CD4-positive, alpha-beta T cell treated with Interleukin-15 for 1 hour (primary cell): ENCODE data around the gene DDX39B.

Experiments
- DNase-seq: peaks from one replicate; pipeline ENCODE4 v3.0.0-alpha.2; 2020

DDX39B gene

GRCh38 chr6:31546958-31547726 lies 5.3 kb upstream of the DDX39B start, which contains the start of gene NFKBIL1:
Gene NFKBIL1 (plus strand): TSS chr6:31547608. CDS start chr6:31547695, 87 bp downstream.
- peak; percentile 96 for DNase-seq

- DNase-seq: peak; percentile 86
Measured at GRCh38 chr6:31546339-31546957, 4.6 kb upstream of the DDX39B start, which contains the start of gene ATP6V1G2. Gene ATP6V1G2 (minus strand): TSS chr6:31546608. CDS start chr6:31546559, 49 bp downstream.

GRCh38 chr6:31545291-31545690 lies 3.5 kb upstream of the DDX39B start:
- DNase-seq: no peak

GRCh38 chr6:31544676-31545075 lies 2.9 kb upstream of the DDX39B start:
- DNase-seq: no peak

- no peak for DNase-seq
Measured at GRCh38 chr6:31543639-31544038, 1.8 kb upstream of the DDX39B start.

- peak; percentile 78 for DNase-seq
Measured at GRCh38 chr6:31541059-31541657, 645 bp downstream of the DDX39B start.

- DNase-seq: no peak
Measured at GRCh38 chr6:31540640-31541039, 1.2 kb downstream of the DDX39B start.

GRCh38 chr6:31538805-31539400 lies 2.9 kb downstream of the DDX39B start:
- DNase-seq: no peak

GRCh38 chr6:31535538-31536324 lies 6.1 kb downstream of the DDX39B start:
- DNase-seq: no peak

GRCh38 chr6:31534521-31535040 lies 7.2 kb downstream of the DDX39B start:
- no peak for DNase-seq

- no peak for DNase-seq
Measured at GRCh38 chr6:31534011-31534410, 7.8 kb downstream of the DDX39B start.

- no peak for DNase-seq
Measured at GRCh38 chr6:31533455-31533841, 8.4 kb downstream of the DDX39B start.

- no peak for DNase-seq
Measured at GRCh38 chr6:31532644-31533454, 9.0 kb downstream of the DDX39B start.

- DNase-seq: no peak
Measured at GRCh38 chr6:31531771-31532643, 9.8 kb downstream of the DDX39B start.

- DNase-seq: no peak
Measured at GRCh38 chr6:31531162-31531561, 10.6 kb downstream of the DDX39B start.

- no peak for DNase-seq
Measured at GRCh38 chr6:31530659-31531058, 11.1 kb downstream of the DDX39B start.

GRCh38 chr6:31529329-31530150 lies 12.3 kb downstream of the DDX39B start:
- DNase-seq: no peak

GRCh38 chr6:31528821-31529328 lies 12.9 kb downstream of the DDX39B start, which contains the start of gene MCCD1:
Gene MCCD1 (plus strand): TSS chr6:31528962. CDS start chr6:31529015, 53 bp downstream.
- DNase-seq: no peak

- DNase-seq: no peak
Measured at GRCh38 chr6:31528307-31528777, 13.5 kb downstream of the DDX39B start.
